ENCODE measurements around the gene ISCU.
A peak's percentile ranks its signal among the peaks of the same experiment; 100 is the strongest.
"Not testable (repeated sequence)": the region's sequence is repeated elsewhere in the genome, so short reads cannot be mapped to it uniquely, and the experiment has no call there.

ISCU gene

GRCh38 chr12:108538146-108538545, 24.2 kb upstream of the ISCU start:
- intact Hi-C loops (cut with DNase I), result no loop called here
- DNase-seq, result no peak

- intact Hi-C loops (cut with DNase I), result no loop called here
- no peak for DNase-seq
Observed at GRCh38 chr12:108538616-108539195, 23.7 kb upstream of the ISCU start.

GRCh38 chr12:108542320-108542719, 20.1 kb upstream of the ISCU start:
- DNase-seq, result no peak
- intact Hi-C loops (cut with DNase I), result no loop called here

- intact Hi-C loops (cut with DNase I), result no loop called here
- DNase-seq, result no peak
Observed at GRCh38 chr12:108543652-108544051, 18.7 kb upstream of the ISCU start.

- intact Hi-C loops (cut with DNase I), result no loop called here
- DNase-seq, result no peak
Observed at GRCh38 chr12:108547686-108548085, 14.7 kb upstream of the ISCU start.

- intact Hi-C loops (cut with DNase I), result no loop called here
- no peak for DNase-seq
Observed at GRCh38 chr12:108548954-108549521, 13.4 kb upstream of the ISCU start.

GRCh38 chr12:108551535-108551934, 10.9 kb upstream of the ISCU start:
- DNase-seq, result no peak
- intact Hi-C loops (cut with DNase I), result no loop called here

- intact Hi-C loops (cut with DNase I), result no loop called here
- no peak for DNase-seq
Observed at GRCh38 chr12:108553799-108554198, 8.6 kb upstream of the ISCU start.

GRCh38 chr12:108555383-108555782, 7.0 kb upstream of the ISCU start:
- intact Hi-C loops (cut with DNase I), result not testable (repeated sequence)

GRCh38 chr12:108559007-108559655, 3.3 kb upstream of the ISCU start:
- intact Hi-C loops (cut with DNase I), result no loop called here
- DNase-seq, result no peak

More at GRCh38 chr12:108555383-108555782, 7.0 kb upstream of the ISCU start:
- not testable (repeated sequence) for DNase-seq

GRCh38 chr12:108559748-108560147, 2.6 kb upstream of the ISCU start:
- intact Hi-C loops (cut with DNase I), result loop anchor here (5.0 to 10.0 kb wide), 4 partner anchors 42 to 533 kb away; partner anchors contain the start of genes ALKBH2, CORO1C and FICD
- DNase-seq, result no peak

- intact Hi-C loops (cut with DNase I), result loop anchor here (5.0 to 10.0 kb wide), 4 partner anchors 43 to 532 kb away; partner anchors contain the start of genes ALKBH2, CORO1C and FICD
- no peak for DNase-seq
Observed at GRCh38 chr12:108560321-108560721, 2.1 kb upstream of the ISCU start.

- intact Hi-C loops (cut with DNase I), result loop anchor here (5.0 to 10.0 kb wide), 4 partner anchors 44 to 531 kb away; partner anchors contain the start of genes ALKBH2, CORO1C and FICD
- peak; percentile 62 to 91 (median 81) for DNase-seq
Observed at GRCh38 chr12:108560752-108561719, 1.4 kb upstream of the ISCU start, which contains the start of gene SART3. Gene SART3, minus strand, starts transcription at chr12:108561173. Its CDS starts 19 bp downstream, at chr12:108561154.

- DNase-seq, result peak in 1 of 42 donors; percentile 14
Observed at GRCh38 chr12:108561852-108562347, 496 bp upstream of the ISCU start.

GRCh38 chr12:108563136-108563803, 874 bp downstream of the ISCU start:
- intact Hi-C loops (cut with DNase I), result loop anchor here (2.0 to 10.0 kb wide), 5 partner anchors 46 to 529 kb away; partner anchors contain the start of genes ALKBH2, CORO1C and FICD
- DNase-seq, result peak; percentile 69 to 95 (median 85)

More at GRCh38 chr12:108561852-108562347, 496 bp upstream of the ISCU start:
- intact Hi-C loops (cut with DNase I), result loop anchor here (2.0 to 10.0 kb wide), 5 partner anchors 45 to 530 kb away; partner anchors contain the start of genes ALKBH2, CORO1C and FICD

- DNase-seq, result no peak
Observed at GRCh38 chr12:108563804-108564151, 1.4 kb downstream of the ISCU start.

GRCh38 chr12:108564724-108565123, 2.3 kb downstream of the ISCU start:
- DNase-seq, result no peak
- intact Hi-C loops (cut with DNase I), result loop anchor here (5.0 to 10.0 kb wide), 4 partner anchors 47 to 528 kb away; partner anchors contain the start of genes ALKBH2, CORO1C and FICD

More at GRCh38 chr12:108563804-108564151, 1.4 kb downstream of the ISCU start:
- intact Hi-C loops (cut with DNase I), result loop anchor here (2.0 to 10.0 kb wide), 5 partner anchors 46 to 529 kb away; partner anchors contain the start of genes ALKBH2, CORO1C and FICD

GRCh38 chr12:108565146-108565545, 2.8 kb downstream of the ISCU start:
- intact Hi-C loops (cut with DNase I), result loop anchor here (10.0 kb wide), 1 partner anchor 240 kb away; no protein-coding TSS in a partner anchor
- peak in 1 of 42 donors; percentile 35 for DNase-seq
